SK-N-SH treated with all-trans-retinoic acid at 6 μM for 48 hours (cell line): ENCODE results near the gene SMYD3.

Source experiments
- CSDC2 ChIP-seq: fragments of 250-450 bp; sonication (Bioruptor Pico); IDR thresholded peaks from 2 replicates; pipeline ENCODE4 v1.5.0; 2020; ENCODE audit warnings: mild to moderate bottlenecking, moderate library complexity
- ESRRG ChIP-seq: fragments of 250-450 bp; sonication (Bioruptor Pico); IDR thresholded peaks from 2 replicates; pipeline ENCODE4 v1.6.1; 2021; ENCODE audit warnings: mild to moderate bottlenecking
- GLIS3 ChIP-seq: fragments of 250-450 bp; sonication (Bioruptor Pico); IDR thresholded peaks from 2 replicates; pipeline ENCODE4 v1.5.0; 2020; ENCODE audit warnings: mild to moderate bottlenecking, moderate library complexity
- PPARA ChIP-seq: fragments of 250-450 bp; sonication (Bioruptor Pico); IDR thresholded peaks from 2 replicates; pipeline ENCODE4 v1.5.0; 2020; ENCODE audit warnings: mild to moderate bottlenecking, borderline replicate concordance
- RARB ChIP-seq: fragments of 250-450 bp; sonication (Bioruptor Pico); IDR thresholded peaks from 2 replicates; pipeline ENCODE4 v1.8.0; 2021; ENCODE audit warnings: mild to moderate bottlenecking, moderate library complexity
- SNAI2 ChIP-seq: fragments of 250-450 bp; sonication (Bioruptor Pico); IDR thresholded peaks from 2 replicates; pipeline ENCODE4 v1.5.0; 2020; ENCODE audit warnings: mild to moderate bottlenecking, moderate library complexity
- TCF4 ChIP-seq: fragments of 250-450 bp; sonication (Bioruptor Pico); IDR thresholded peaks from 2 replicates; pipeline ENCODE4 v1.8.0; 2021; ENCODE audit warnings: mild to moderate bottlenecking, moderate library complexity, borderline replicate concordance
- ZFP3 ChIP-seq: fragments of 250-450 bp; sonication (Bioruptor Pico); IDR thresholded peaks from 2 replicates; pipeline ENCODE4 v1.5.0; 2020; ENCODE audit warnings: mild to moderate bottlenecking, moderate library complexity
- ZFP30 ChIP-seq: fragments of 450-650 bp; formaldehyde crosslinking; IDR thresholded peaks from 2 replicates; pipeline ENCODE4 v1.5.0; 2022; ENCODE audit warnings: mild to moderate bottlenecking, moderate library complexity
- ZNF70 ChIP-seq: fragments of 450-650 bp; formaldehyde crosslinking; IDR thresholded peaks from 2 replicates; pipeline ENCODE4 v1.5.0; 2020; ENCODE audit warnings: mild to moderate bottlenecking, moderate library complexity
- ZNF8 ChIP-seq: fragments of 450-650 bp; formaldehyde crosslinking; IDR thresholded peaks from 2 replicates; pipeline ENCODE4 v1.5.0; 2020; ENCODE audit warnings: mild to moderate bottlenecking, moderate library complexity
- TF ChIP-seq, protein P1 (sequence below): fragments of 250-450 bp; sonication (Bioruptor Pico); IDR thresholded peaks from 2 replicates; pipeline ENCODE4 v1.5.1; 2020; ENCODE audit warnings: low read depth, mild to moderate bottlenecking, moderate library complexity
- TF ChIP-seq, protein P2 (sequence below): fragments of 250-450 bp; sonication (Bioruptor Pico); IDR thresholded peaks from 2 replicates; pipeline ENCODE4 v1.5.1; 2021; ENCODE audit warnings: mild to moderate bottlenecking, moderate library complexity
- TF ChIP-seq, protein P3 (sequence below): fragments of 250-450 bp; sonication (Bioruptor Pico); IDR thresholded peaks from 2 replicates; pipeline ENCODE4 v1.8.0; 2020; ENCODE audit warnings: mild to moderate bottlenecking, moderate library complexity, borderline replicate concordance

DNA sequence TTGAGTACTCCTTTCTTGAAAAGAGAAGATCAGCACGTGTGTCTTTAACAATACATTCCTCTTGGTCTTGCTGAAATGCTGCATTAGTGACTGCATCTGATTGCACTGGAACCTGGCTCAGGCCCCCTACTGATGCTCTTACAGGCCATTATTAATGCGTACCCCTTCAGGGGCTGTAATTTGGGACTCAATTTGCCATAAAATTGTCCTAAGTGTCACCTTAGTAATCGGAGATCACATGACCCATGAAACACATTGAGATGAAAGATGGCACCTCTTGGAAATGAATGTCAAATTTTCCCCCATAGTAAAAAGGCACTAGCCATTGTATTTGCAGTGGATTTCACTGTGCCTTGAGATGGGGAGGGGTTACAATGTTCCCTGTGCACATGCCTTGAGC, 789.0 kb downstream of the SMYD3 start:
- TF ChIP-seq, protein P1, sequence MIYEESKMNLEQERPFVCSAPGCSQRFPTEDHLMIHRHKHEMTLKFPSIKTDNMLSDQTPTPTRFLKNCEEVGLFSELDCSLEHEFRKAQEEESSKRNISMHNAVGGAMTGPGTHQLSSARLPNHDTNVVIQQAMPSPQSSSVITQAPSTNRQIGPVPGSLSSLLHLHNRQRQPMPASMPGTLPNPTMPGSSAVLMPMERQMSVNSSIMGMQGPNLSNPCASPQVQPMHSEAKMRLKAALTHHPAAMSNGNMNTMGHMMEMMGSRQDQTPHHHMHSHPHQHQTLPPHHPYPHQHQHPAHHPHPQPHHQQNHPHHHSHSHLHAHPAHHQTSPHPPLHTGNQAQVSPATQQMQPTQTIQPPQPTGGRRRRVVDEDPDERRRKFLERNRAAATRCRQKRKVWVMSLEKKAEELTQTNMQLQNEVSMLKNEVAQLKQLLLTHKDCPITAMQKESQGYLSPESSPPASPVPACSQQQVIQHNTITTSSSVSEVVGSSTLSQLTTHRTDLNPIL (CRISPR knock-in tag): no peak
- no peak for TF ChIP-seq GLIS3 (CRISPR knock-in tag)
- TF ChIP-seq, protein P2, sequence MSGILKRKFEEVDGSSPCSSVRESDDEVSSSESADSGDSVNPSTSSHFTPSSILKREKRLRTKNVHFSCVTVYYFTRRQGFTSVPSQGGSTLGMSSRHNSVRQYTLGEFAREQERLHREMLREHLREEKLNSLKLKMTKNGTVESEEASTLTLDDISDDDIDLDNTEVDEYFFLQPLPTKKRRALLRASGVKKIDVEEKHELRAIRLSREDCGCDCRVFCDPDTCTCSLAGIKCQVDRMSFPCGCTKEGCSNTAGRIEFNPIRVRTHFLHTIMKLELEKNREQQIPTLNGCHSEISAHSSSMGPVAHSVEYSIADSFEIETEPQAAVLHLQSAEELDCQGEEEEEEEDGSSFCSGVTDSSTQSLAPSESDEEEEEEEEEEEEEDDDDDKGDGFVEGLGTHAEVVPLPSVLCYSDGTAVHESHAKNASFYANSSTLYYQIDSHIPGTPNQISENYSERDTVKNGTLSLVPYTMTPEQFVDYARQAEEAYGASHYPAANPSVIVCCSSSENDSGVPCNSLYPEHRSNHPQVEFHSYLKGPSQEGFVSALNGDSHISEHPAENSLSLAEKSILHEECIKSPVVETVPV (CRISPR knock-in tag): no peak
- no peak for TF ChIP-seq ZFP30 (CRISPR knock-in tag)
- no peak for TF ChIP-seq ZNF8 (CRISPR knock-in tag)
- TF ChIP-seq SNAI2 (CRISPR knock-in tag): no peak
- no peak for TF ChIP-seq CSDC2
- TF ChIP-seq ZNF70: no peak
- TF ChIP-seq, protein P3, sequence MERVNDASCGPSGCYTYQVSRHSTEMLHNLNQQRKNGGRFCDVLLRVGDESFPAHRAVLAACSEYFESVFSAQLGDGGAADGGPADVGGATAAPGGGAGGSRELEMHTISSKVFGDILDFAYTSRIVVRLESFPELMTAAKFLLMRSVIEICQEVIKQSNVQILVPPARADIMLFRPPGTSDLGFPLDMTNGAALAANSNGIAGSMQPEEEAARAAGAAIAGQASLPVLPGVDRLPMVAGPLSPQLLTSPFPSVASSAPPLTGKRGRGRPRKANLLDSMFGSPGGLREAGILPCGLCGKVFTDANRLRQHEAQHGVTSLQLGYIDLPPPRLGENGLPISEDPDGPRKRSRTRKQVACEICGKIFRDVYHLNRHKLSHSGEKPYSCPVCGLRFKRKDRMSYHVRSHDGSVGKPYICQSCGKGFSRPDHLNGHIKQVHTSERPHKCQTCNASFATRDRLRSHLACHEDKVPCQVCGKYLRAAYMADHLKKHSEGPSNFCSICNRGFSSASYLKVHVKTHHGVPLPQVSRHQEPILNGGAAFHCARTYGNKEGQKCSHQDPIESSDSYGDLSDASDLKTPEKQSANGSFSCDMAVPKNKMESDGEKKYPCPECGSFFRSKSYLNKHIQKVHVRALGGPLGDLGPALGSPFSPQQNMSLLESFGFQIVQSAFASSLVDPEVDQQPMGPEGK (CRISPR knock-in tag): no peak
- TF ChIP-seq ESRRG (CRISPR knock-in tag): no peak
- TF ChIP-seq ZFP3 (CRISPR knock-in tag): no peak
- TF ChIP-seq PPARA (CRISPR knock-in tag): no peak
- no peak for TF ChIP-seq RARB
- no peak for TF ChIP-seq TCF4 (CRISPR knock-in tag)
